ENCODE results near the gene LPP.

Gene LPP

DNA sequence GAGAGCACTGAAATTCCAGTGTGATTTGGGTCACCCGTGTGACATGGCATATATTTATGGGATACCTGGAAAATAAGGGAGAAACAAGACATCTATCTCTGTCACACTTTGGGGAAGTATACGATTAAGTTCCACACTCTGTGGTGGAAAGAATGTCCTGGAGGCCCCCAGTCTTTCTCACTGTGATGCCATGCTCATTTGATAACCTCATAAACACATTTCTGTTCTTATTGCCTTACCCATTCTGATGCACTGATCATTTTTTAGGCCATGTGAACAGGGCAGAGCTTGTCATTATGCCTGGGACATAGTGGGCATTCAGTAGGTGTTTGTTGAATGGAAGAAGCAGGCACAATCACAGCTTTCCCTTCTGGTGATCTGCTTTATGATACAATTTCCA lies 668.5 kb downstream of the LPP start:
- no peak for DNase-seq

DNA sequence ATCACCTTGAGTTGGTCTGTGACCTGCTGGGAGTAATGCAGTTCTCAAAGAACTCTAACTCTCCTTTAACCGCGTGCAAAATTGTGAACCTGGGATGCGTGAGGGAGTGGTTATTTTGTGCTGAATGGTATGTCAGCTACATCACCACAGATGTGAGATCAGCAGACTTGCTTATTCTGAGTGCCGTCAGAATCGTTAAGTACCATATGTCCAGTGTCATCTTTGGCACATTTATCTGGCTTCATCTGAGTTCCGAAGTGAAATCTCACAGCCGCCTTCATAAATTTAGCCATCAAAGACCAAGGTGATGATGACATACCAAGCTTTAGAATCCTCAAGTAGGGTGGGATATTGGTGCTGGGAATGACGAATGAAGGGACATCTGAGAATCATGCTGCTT lies 670.6 kb downstream of the LPP start:
- DNase-seq = peak; percentile 14

DNA sequence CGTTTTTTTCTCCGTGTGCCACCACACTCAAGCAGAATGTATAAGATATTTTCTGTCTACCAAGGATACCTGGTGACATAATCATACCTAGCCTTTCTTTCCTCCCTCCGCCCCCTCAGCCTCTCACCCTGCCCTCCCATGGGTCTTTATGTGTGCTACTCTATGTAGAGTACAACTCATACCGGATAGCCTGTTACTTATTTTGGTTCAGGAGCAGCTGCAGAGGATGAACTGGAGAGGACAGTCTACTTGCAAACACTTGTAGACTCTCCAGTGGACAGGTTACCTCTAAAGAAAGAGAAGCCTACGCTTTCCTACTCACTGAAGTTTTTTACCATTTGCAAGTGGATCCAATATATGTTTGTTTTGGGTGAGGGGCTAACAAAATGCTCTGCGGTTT lies 671.9 kb downstream of the LPP start:
- no peak for DNase-seq

DNA sequence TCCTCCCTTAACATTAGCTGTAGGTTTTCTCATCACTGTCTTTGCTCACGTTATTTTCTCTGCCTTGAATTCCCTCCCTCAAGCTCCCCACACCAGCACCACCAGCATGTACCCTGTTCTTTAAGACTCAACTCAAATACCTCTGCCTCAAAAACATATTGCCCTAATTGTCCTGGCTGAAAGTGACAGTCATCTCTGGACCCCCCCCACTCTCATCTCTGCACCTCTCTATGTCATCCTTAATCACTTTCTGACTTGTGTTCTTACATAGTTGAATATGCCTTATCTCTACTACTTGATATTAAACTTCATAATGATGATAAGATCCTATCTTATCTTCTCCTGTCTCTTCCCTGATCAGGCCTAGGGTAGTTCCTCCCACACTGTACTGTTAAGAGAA lies 672.6 kb downstream of the LPP start:
- DNase-seq = no peak

DNA sequence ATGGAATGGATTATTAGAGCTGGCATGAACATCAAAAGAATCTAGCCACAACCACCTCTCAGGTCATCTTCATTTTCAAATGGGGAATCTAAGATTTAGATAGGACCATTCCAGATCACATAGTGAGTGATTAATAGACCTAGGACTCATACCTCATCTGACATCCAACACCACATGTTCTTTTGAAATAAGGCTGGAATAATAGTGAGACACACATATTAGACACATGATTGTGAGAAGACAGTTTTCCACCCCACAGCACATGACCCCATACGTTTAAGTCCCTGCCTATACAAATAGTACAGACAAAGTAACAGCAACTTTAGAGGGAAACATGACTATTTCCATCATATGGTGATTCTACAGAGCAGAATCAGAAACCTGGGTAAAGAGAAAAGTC lies 673.1 kb downstream of the LPP start:
- DNase-seq = peak; percentile 27

DNA sequence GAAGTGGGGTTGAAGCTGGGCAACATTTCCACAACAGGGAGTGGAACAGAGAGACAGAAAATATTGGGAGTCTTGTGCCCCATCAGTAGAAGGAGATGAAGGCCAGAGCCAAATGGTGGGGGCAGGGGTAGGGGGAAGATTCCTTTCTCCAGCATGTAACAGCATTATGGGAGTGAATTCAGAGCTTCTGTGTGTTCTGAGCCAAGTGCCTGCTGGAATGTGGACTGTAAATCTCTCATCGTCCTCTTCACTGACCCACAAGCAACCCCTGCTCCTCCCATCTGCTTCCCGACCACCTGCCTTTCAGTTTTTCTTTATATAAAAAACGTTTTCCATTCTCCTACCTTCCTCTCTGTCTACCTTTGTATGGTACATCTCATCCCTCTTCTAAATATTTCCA lies 673.6 kb downstream of the LPP start:
- peak; percentile 68 for DNase-seq

DNA sequence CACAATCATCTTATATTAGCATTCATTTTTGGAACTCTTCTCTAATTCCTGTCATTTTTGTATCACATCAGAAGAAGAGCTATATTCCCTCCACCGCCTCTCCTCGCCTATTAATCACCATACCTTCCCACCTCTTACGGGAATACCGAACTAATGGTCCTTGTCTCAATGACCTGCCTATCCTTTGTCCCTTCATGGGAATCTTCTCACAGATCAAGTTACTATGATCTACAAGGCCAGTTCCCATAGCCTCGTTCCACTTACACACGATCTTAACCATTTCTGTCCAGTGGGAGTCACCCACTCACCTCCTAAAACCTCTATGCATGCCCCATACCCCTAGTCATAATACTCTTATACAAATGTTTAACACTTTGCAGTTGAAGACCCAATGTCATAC lies 675.2 kb downstream of the LPP start:
- no peak for DNase-seq

DNA sequence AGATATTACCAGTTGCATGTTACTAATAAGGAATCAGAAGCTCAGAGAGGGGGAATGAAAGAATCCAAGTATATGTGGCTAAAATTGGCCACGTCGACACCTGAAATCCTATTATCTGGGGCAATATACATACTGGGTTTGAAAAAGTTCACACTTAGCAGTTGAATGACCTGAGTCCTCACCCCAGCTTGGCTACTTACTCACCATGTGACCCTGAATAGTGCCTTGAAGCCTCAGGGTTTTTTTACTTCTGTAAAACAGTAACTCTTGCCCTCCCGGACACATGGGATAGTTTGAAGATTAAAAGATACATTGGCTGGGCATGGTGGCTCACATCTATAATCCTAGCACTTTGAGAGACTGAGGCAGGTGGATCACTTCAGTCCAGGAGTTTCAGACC lies 675.6 kb downstream of the LPP start:
- DNase-seq = no peak

DNA sequence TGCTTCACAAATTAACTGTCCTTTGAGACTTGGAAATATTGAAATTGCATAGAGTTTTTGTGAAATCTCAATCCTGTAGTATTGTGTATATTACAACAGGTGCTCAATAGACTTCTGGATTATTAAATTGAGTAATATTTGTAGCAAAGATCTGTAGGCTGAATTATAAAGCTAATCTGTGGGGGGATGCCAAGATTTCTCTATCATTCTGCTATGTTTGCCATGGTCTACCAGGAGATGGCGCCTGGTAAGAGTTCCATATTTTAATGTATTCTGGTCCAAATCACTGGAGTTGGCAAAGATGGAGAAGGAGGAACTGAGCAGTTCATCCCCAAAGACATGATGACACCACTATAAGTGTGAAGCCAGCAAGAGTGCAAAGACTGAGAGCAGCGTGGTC lies 676.9 kb downstream of the LPP start:
- DNase-seq = no peak

DNA sequence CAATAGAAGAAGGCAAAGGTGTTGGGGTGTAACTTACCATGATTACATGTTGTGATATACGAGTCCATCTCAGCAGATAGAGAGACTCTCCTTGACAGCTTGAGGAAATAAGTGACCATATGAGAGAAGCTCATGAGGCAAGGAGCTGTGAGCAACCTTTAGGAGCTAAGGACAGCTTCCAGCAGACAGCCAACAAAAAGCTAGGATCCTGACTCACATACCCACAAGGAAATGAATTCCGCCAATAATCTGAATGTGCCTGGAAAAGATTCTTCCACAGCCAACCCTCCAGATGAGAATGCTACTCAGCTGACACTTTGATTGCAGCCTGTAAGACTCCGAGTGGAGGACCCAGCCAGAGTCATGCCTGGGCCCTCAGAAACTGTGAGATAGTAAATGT lies 678.2 kb downstream of the LPP start:
- DNase-seq = peak; percentile 12

DNA sequence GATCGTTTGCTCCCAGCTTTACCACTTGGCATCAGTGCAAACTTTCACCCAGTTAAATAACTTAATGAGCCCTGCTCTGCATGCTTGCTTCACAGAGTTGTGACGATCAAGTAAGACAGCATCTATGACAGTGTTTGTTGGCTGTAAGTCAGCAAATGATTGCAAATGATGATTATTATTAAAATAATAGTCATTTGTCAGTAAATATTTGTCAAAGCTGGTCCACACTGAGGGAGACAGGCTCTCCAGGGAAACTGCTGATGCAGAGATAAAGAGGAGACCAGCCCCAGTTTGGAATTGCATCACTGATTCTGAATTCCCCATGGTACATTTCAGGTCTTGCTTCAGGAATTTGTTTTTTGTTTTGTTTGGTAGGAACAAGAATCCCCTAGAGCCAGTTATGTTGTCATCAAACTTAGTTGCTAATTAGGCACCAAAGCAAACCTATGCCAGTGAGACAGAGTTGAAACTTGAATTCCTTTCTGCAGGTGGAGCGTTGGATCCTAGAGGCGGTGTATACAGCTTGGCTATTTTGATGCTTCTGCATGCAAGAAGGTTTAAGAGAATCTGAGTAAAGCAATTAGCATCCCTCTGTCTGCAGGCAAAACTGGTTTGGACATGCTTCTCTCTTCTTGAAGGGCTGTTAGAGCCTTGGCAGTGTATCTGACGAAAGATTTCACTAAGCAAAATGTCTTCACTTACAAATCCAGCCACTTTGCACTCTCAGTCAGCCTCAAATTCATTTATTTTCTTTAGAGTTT lies 679.2 kb downstream of the LPP start:
- DNase-seq = peak; percentile 4

DNA sequence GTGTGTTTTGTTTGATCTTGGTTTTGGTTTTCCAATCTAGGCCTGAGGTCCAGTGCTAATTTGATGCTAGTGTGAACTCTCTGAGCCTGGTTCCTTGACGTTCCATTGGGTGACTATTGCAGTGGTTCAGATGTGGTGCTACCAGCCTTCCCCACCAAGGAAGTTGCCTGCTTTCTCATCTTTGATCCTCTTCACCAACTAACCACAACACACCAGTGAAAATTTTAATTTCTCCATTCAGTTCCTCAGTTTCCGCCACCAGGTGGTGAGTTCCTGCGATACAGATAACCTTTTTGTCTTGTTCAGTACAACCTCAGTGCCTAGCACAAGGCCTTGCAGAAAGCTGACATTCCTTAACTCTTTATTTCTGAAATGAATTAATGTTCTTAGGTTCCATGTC lies 680.4 kb downstream of the LPP start:
- no peak for DNase-seq

DNA sequence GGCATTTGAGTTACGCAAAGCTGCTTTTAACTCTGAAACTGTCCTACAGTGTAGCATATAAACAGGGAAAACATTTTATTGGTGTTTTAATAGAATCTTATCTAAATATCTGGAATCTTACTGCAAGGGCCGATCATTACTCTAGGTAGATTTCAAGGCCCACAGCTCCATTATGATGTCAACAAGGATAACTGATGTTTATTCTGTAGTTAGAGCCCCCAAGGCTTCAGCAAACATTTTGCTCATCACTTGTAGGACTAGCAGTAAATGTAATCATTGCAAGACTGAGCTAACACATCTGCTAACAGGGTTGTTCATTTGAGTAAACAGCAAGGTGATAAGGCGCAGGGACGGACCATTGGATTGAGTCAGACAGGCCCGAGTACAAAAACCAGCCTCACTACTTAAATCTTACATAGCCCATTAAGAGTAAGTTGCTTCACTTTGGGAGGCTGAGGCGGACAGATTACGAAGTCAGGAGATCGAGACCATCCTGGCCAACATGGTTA lies 685.3 kb downstream of the LPP start:
- DNase-seq = no peak

DNA sequence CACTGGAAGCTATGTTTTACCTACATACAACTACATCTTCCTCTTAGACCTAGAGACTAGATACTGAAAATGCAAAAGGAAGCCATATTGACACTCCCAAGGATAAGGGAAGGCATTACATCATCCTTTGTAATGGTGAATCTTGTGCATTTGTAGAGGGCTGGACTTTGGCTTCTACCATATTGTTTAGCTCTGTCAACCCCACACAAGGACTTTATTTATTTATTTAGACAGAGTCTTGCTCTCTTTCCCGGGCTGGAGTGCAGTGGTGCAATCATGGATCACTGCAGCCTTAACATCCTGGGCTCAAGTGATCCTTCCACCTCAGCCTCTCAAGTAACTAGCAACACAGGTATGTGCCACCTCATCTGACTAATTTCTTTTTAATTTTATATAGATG lies 686.3 kb downstream of the LPP start:
- no peak for DNase-seq

DNA sequence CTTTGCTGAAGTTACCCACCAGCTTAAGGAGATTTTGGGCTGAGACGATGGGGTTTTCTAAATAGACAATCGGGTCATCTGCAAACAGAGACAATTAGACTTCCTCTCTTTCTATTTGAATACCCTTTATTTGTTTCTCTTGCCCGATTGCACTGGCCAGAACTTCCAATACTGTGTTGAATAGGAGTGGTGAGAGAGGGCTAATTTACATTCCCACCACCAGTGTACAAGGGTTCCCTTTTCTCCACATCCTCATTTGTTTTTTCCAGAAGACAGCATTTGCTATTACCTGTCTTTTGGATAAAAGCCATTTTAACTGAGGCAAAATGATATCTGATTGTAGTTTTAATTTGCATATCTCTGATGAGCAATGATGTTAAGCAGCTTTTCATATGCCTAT lies 687.9 kb downstream of the LPP start:
- DNase-seq = no peak

DNA sequence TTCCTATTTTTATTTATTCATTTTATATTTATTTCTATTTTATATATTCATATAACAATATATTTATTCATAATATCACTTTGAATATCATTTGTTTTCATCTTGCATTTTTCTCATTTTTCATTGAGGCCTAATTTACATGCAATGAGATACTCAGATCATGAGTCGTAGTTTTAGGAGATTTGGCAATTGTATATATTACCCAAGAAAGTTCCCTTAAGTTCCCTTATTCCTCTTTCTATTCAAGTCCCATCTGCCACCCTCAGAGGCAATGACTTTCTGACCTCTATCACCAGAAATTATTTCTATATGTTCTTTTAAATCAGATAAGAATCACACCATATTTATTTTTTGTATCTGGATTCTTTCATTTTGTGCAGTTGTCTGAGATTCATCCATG lies 688.7 kb downstream of the LPP start:
- peak; percentile 56 for DNase-seq

DNA sequence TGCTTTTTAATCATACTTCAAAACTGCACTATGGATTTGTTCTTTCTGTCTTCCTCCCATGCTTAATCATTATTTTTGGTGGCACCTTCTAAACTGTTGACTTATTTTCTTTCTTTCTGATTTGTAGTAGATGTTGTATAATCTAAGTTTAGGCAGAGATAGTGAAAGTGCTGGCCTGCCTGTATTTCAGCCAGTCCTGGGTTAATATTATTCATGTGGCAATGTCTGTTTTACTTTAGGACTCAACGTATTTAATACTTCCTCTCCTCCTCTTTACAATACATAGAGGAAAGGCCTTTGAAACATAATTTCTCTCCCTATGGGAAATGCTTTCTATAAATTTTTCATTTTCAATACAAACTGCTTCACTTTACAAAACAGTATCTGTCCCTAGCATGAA lies 690.1 kb downstream of the LPP start:
- DNase-seq = no peak

DNA sequence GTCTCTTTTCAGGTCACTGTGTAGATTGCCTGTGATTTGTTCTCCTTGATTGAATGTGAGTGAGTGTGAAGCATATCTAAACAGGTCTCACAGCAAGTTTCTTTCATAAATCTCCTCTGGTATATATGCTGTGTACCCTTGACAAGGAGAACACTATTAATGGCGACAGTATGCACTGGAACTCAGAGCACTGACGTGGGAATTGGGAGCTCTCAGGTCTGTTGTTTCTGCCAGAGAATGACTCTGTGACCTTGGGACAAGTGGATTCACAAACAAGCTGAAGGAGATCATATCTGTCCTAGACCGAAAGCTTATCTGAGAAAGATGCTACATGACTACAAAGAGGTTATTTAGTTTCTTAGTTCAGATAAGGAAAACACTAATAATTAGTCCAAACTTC lies 691.6 kb downstream of the LPP start:
- no peak for DNase-seq

DNA sequence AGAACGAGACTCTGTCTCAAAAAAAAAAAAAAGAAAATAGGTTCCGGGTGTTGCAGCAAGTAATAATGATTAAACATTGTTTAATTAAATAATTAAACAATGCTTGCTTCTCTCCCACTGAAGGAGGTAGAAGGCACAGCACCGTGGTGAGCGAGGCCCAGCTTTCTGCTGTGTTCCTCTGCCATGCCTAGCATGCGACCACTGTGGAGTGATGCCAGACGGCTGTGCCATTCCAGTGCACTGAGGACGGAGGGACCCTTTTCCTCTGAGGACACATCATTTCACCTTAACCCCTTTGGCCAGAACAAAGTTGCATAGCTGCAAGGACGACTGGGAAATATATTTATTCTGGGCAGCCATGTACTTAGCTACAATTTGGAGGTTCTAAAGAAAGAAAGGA lies 695.0 kb downstream of the LPP start:
- no peak for DNase-seq

DNA sequence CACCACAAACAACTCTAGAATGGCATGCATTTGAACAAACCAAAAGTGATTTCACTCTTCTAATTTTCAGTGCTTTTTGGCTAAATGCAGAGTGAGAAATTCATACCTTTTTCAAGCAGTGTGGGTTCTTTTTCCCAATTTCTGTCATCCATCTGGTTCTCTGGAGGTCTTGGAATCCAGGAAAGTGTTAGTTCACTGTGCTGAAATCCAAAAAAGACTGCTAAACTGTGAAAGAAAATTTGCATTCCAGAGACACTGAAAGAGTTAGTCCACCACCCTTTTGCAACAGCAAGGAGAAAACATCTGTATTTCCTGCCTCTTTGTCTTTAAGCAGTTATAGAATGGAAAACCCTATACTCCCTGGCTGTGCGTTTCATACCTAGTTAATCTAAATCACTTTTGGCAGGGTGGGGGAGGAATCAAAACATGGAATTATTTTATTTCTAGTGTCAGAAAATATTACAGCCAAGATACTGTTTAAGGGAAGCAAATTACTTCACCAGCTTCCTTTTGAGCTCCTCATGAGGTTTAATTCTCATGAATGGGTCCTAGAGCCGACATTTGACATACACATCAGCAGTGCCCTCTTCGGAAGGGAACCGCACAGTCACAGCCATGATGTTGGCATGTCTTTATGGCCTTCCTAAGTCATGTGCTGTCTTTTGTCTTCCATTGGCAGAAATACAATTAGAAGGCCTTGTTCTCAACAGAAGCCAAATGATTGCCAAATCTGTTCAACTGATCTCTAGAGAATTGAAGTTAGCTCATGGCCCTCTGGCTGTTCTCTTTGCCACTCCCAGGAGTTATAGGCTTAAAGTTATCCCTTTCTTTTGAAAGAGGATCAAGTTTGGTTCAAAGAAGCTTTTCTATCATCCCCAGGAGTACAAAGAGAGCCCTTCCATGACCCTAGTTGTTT lies 700.2 kb downstream of the LPP start:
- DNase-seq = peak; percentile 73

DNA sequence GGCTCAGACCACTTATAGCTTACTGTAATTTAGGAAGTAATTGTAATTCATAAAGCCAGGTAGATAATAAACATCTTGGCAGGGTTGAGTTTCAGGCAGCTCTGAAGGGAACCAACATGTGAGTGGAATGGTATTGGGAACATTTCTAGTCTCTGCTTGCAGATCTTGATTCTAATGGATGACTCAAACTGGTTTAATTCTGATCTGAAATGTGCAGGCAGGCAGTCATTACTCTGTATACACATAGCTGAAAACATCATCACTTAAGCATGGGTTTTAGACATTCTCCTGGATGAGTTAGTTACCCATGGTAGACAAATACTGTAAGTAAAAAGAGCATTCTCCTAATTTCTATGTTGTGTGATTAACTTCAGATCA lies 700.8 kb downstream of the LPP start:
- peak; percentile 66 for DNase-seq

DNA sequence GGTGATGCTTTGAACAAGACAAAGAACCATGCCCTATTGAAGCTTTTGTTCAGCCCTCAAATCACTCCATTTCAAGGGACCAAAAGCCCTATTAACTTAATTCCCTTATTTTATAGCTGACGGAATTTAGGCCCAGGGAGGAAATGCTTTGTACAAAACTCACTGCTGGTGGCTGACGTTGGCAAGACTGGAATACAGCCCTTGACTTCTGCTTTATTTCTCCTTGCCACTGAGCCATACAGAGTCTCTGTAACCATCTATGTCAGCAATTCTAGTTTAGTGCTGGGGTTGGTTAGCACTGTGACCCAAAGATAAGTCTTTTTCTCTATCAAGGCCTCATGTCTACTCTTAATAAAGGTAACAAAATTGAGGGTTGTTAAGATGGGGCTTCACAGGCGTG lies 701.7 kb downstream of the LPP start:
- DNase-seq = no peak

DNA sequence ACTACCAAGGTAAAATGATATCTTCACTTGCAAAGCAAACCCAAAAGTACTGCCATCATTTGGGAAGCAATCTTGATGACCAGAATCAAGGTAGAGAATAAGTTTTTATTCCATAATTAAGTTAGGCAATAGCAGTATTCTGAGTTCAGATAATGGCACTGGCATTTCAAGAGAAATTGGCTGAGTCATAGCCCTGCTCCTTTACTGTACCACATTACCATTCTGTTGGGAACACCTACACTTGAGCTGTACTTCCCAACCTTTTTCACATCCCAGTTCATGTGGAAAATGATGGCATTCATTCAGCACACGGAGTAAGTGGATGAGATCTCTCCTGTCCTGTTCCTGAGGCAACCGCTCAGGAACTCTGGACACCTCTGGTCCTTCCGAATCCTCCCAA lies 706.2 kb downstream of the LPP start:
- DNase-seq = no peak
